OCI-LY1 (cell line): Measurements from ENCODE around the gene ST8SIA2.

Source experiments
- EZH2 ChIP-seq: fragments of 200-600 bp; sonication (generic), shearing (Covaris generic); IDR thresholded peaks from 2 replicates; pipeline ENCODE4 v1.8.0; 2017; ENCODE audit warnings: borderline replicate concordance, mixed run types, mild to moderate bottlenecking, antibody characterized with exemption, low read length, moderate library complexity, mixed read lengths
- TF ChIP-seq, protein P1 (sequence below): fragments of 200-600 bp; sonication (generic), shearing (Covaris generic); IDR thresholded peaks from 2 replicates; pipeline ENCODE4 v1.5.1; 2017; ENCODE audit warnings: mild to moderate bottlenecking, antibody characterized with exemption, low read length, moderate library complexity, mixed read lengths

DNA sequence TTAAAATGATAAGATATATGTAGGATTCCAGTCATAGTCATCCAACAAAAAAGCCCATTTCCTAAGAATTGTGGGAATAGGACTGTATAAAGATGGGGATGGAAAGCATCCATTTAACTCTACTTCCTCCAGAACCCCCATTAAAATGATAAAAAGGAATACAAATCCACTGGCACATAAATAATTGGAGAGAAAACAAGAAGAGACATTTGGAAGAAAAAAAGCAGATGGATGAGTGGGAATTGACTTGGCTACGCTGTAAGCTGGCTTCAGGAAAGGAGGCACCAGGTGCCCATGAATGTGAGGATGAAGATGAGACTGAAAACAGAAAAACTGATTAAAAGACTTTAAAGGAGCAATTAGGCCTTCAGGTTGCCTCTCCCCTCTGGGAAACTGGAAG is 91.8 kb downstream of the ST8SIA2 start:
- TF ChIP-seq, protein P1, sequence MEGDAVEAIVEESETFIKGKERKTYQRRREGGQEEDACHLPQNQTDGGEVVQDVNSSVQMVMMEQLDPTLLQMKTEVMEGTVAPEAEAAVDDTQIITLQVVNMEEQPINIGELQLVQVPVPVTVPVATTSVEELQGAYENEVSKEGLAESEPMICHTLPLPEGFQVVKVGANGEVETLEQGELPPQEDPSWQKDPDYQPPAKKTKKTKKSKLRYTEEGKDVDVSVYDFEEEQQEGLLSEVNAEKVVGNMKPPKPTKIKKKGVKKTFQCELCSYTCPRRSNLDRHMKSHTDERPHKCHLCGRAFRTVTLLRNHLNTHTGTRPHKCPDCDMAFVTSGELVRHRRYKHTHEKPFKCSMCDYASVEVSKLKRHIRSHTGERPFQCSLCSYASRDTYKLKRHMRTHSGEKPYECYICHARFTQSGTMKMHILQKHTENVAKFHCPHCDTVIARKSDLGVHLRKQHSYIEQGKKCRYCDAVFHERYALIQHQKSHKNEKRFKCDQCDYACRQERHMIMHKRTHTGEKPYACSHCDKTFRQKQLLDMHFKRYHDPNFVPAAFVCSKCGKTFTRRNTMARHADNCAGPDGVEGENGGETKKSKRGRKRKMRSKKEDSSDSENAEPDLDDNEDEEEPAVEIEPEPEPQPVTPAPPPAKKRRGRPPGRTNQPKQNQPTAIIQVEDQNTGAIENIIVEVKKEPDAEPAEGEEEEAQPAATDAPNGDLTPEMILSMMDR = no peak
- TF ChIP-seq EZH2 = no peak
